NCI-H1048 (cell line): ENCODE data around the gene GRWD1.

Source experiments
- DNase-seq: peaks from one replicate; lab custom pipeline; 2025; lab: John Stamatoyannopoulos, UW

GRWD1 gene

GRCh38 chr19:48445606-48446481 lies at the start of gene GRWD1:
Gene GRWD1 (plus strand): TSS chr19:48445983. CDS start chr19:48446006, 23 bp downstream.
- DNase-seq: peak; percentile 95

GRCh38 chr19:48396016-48396823 lies 49.6 kb upstream of the GRWD1 start:
- no peak for DNase-seq

- DNase-seq: no peak
These were observed 49.0 kb upstream of the GRWD1 start for GRCh38 chr19:48396824-48397176.

GRCh38 chr19:48397263-48398101 lies 48.3 kb upstream of the GRWD1 start:
- DNase-seq: no peak

- DNase-seq: no peak
These were observed 47.7 kb upstream of the GRWD1 start for GRCh38 chr19:48398102-48398374.

- peak; percentile 75 for DNase-seq
These were observed 47.2 kb upstream of the GRWD1 start for GRCh38 chr19:48398375-48399235.

- DNase-seq: no peak
These were observed 45.6 kb upstream of the GRWD1 start for GRCh38 chr19:48400018-48400742.

GRCh38 chr19:48401287-48401686 lies 44.5 kb upstream of the GRWD1 start:
- no peak for DNase-seq

- DNase-seq: no peak
These were observed 42.2 kb upstream of the GRWD1 start for GRCh38 chr19:48403606-48404005.

GRCh38 chr19:48405010-48405659 lies 40.6 kb upstream of the GRWD1 start:
- no peak for DNase-seq

GRCh38 chr19:48405850-48406249 lies 39.9 kb upstream of the GRWD1 start:
- no peak for DNase-seq

GRCh38 chr19:48413879-48414587 lies 31.8 kb upstream of the GRWD1 start:
- no peak for DNase-seq

GRCh38 chr19:48415395-48415794 lies 30.4 kb upstream of the GRWD1 start:
- DNase-seq: no peak

GRCh38 chr19:48415806-48416221 lies 30.0 kb upstream of the GRWD1 start:
- DNase-seq: no peak

GRCh38 chr19:48417421-48417820 lies 28.4 kb upstream of the GRWD1 start:
- no peak for DNase-seq

- DNase-seq: no peak
These were observed 27.3 kb upstream of the GRWD1 start for GRCh38 chr19:48418317-48419064.

GRCh38 chr19:48419158-48419920 lies 26.4 kb upstream of the GRWD1 start:
- no peak for DNase-seq

- DNase-seq: no peak
These were observed 24.2 kb upstream of the GRWD1 start for GRCh38 chr19:48421548-48421947.
